Activated T-cell treated with anti-CD3 and anti-CD28 coated beads, Interleukin-2, amount 50 U/mL, for 1 hour (primary cell): Measurements from ENCODE around the gene SPAM1.
"Not testable (repeated sequence)": the region's sequence is repeated elsewhere in the genome, so short reads cannot be mapped to it uniquely, and the experiment has no call there.

Source experiments
- DNase-seq: peaks from one replicate; pipeline ENCODE4 v3.0.0-alpha.2; 2020

Gene SPAM1, protein sequence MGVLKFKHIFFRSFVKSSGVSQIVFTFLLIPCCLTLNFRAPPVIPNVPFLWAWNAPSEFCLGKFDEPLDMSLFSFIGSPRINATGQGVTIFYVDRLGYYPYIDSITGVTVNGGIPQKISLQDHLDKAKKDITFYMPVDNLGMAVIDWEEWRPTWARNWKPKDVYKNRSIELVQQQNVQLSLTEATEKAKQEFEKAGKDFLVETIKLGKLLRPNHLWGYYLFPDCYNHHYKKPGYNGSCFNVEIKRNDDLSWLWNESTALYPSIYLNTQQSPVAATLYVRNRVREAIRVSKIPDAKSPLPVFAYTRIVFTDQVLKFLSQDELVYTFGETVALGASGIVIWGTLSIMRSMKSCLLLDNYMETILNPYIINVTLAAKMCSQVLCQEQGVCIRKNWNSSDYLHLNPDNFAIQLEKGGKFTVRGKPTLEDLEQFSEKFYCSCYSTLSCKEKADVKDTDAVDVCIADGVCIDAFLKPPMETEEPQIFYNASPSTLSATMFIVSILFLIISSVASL

GRCh38 chr7:123924941-123925340 is at the start of gene SPAM1:
Gene SPAM1, plus strand, starts transcription at chr7:123925241. Its CDS starts 28,330 bp downstream, at chr7:123953571.
- DNase-seq: no peak

- DNase-seq: no peak
Observed at GRCh38 chr7:123876557-123877256, 48.3 kb upstream of the SPAM1 start.

- no peak for DNase-seq
Observed at GRCh38 chr7:123879628-123880027, 45.4 kb upstream of the SPAM1 start.

DNA sequence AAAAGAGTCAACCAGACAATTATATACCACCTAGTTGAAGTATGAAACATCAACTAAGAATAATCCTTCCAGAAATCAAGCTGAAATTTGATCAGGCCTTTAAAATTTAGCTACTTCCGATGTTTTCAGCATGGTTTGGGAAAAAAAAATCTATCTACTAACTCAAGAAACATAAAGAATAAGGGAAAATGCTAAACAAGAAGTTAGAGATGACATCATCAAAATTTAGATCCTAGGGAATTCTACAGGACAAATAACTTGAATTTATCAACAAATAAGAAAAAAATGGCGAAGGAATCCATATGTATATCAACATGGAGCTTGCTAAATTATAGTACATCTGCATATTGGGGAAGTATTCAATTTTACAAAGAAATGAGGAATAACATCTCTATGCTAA is 43.7 kb upstream of the SPAM1 start:
- DNase-seq: no peak

- DNase-seq: no peak
Observed at GRCh38 chr7:123883154-123883553, 41.9 kb upstream of the SPAM1 start.

DNA sequence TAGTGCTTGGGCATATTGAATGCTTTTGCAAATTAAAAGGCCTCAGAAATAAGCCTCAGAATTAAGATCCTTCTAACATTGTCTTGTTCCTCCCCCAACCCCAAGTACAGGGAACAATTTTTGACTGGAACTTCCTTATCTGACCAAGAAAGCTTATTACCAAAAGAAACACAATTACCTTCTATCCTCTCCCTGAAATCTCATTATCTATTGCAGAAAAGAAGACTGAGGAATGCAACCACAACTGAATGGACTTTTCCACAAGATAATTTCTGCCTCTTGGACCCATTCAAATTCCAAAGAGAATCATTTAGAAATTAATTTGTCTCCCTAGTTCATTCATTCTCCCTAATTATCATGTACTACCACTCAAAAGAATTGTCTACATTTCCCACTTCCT is 36.8 kb upstream of the SPAM1 start:
- no peak for DNase-seq

- DNase-seq: not testable (repeated sequence)
Observed at GRCh38 chr7:123894753-123895152, 30.3 kb upstream of the SPAM1 start.

DNA sequence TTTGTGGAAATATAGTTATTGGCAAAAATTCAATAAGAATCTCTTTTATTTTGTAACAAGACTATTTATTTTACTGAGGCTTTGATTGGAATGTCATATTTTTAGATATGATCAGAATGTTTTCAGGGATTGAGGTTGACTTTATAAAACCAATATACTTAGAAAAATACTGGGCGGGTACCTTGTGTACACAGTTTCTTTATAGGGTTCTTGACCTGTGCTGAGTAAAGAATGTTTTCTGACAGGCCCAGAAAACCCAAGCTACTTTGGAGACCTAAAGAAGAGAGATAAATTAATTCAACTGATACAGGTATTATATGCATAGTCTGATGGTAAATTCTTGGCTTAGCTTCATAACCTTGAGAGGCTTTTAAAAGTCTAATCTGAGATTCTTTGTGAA is 23.9 kb upstream of the SPAM1 start:
- no peak for DNase-seq

DNA sequence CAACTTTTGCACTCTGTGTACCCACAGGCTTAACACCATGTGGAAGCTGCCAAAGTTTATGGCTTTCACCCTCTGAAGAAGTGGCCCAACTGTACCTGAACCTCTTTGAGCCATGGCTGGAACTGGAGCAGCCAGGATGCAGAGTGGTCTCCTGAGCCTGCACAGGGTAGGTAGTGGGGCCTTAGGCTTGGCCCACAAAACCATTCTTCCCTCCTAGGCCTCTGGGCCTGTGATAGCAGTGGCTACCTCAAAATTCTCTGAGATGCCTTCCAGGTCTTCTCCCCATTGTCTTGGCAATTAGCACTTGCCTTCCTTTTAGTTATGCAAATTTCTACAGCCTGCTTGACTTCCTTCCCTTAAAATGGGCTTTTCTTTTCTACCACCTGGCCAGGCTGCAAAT is 19.3 kb upstream of the SPAM1 start:
- no peak for DNase-seq

GRCh38 chr7:123916240-123916724 is 8.8 kb upstream of the SPAM1 start:
- DNase-seq: no peak

GRCh38 chr7:123917878-123918277 is 7.2 kb upstream of the SPAM1 start:
- DNase-seq: no peak

DNA sequence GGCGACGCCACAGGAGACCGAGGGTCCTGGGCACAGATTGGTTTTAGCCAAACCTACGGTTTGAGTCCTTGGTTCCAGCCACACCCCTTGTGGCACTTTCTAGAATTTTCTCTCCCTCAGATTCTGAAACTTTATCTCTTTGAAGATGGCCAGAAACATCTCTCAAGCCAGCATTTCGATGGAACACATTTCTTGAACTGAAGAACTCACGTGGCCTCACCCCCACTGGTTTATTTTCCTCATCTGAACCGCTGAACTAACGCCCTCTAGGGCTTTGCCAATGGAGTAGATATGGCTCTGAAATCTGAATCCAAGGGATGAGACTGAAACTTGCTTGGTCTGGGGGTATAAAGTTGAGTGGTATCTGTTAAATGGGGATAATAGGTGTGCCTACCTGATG is 6.7 kb upstream of the SPAM1 start:
- DNase-seq: no peak

DNA sequence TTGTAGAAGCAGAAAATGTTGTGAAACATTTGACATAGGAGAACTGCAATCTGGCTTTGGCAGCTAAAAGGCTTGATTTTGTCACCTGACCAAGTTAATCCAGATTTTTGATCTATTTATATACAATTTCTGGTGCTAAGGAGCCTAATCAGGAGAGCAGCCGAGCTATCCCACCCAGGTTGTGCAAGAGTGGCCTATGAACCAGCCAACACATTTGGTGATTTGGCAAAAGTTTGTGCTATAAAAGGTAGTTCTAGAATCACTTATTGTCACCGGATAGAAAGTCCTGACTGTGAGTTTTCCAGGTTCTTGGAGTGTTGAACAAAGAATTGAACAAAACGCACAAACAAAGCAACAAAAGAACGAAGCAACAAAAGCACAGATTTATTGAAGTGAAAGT is 1.4 kb upstream of the SPAM1 start:
- DNase-seq: no peak

- DNase-seq: no peak
Observed at GRCh38 chr7:123929107-123929506, 4.1 kb downstream of the SPAM1 start.

DNA sequence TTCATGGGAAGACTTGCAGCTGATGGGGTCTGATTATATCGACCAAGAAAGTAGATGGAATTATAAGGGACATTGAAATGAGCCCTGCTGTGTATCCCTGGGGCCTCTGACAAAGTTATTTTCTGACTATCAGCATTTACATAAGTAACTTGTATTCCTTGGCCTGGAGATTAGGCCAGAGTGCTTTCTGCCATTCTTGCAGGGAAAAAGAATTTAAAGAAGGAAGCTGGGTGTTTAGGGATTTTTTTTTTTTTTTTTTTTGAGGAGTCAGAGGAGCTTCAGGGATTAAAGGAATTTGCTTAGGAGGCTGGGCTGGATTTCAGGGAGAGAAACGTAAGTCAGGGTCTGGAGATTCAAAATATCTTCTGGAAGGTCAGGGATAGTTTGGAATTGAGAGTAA is 4.6 kb downstream of the SPAM1 start:
- DNase-seq: no peak

DNA sequence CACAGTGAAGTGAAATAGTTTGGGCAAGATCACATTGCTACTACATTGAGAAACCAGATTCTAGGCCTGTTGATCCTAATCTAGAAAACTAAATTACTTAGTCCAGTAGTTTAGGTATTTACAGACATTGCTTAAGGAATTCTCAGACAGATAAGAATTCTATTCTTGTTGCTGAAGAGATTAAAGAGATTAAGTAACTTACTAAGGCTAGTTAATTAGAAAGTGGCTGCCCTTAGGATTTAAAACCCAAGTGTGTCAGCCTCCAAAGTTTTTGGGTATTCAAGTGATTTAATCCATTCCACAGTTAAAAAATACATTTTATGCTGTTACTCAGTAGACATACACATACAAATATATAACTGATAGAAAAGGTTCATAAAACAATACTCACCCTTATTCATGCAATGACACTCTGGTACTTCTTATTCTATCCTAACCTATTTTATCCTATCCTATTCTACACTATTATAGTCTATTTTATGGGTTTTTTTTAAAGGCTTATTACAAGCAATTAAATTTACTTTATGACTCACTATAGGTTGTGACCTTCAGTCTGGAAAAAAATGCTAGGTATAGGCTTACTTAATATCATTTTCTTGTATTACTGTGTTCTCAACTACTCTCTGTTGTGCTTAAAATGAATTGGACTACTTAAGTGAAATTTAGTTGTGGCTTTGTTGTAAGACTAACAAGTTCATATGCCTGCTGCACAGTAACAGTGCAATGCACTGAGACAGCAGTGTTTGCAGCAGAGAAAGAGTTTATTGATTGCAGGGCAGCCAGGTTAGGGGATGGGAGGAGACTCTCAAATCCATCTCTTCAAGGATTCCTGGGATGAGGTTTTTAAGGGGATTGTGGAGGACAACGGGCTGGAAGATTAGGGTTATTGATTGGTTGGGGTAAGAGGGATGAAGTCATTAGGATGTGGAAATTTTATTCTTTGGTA is 10.7 kb downstream of the SPAM1 start:
- DNase-seq: no peak

DNA sequence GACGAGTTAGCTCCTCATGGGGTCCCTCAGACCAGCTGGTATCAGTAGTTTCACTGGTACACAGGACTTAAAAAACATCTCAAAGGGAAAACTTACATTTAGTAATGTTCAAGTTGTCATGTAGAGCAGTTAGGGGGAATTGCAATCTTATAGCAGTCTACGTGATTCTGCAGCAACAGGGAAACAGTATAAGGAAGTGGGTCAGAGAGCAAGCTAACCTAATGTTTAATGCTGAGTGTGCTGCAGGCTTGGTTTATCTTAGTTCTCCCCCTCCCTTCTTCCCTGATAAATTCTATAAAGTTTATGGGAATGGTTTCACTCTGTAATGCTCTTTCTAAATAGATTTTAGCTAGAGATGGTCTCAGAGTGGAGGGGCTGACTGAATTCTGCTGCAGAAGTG is 11.3 kb downstream of the SPAM1 start:
- no peak for DNase-seq

DNA sequence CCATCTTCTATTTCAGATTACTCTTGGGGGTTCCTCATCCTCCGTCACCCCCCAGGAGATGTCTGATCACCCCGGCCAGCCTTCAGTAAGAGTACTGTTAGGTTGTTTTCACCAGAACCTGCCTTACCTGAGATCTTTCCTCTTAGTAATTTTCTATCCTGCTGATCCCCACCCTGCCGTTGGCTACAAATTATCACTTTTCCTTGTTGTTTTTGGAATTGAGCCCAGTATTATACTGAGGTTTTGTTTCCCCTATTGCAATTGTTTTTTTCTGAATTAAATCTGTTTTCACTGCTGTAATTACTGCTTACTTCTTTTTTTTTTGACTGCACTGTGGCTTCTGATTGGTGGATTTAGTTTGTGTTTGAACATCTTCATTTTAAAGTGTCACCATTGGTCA is 14.7 kb downstream of the SPAM1 start:
- no peak for DNase-seq

- no peak for DNase-seq
Observed at GRCh38 chr7:123941391-123942180, 16.5 kb downstream of the SPAM1 start.

DNA sequence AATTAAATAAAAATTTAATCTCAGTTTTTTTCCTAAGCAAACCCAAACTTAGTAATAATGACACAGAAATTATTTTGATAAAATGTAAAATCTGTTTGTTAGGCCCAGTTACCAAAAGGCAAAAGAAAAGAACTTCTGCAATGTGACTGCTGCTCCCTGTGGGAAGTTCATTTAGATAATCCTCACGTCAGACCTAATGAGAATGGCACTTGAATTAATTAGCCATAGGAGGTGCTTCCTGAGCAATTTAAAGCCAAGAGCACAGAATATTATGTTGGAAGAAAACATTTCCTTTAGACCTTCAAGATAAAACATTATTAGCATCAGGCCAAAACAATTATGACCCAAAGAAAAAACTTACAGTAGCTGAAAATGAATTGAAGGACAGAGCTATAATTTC is 19.4 kb downstream of the SPAM1 start:
- DNase-seq: no peak

- no peak for DNase-seq
Observed at GRCh38 chr7:123945938-123946337, 20.9 kb downstream of the SPAM1 start.

DNA sequence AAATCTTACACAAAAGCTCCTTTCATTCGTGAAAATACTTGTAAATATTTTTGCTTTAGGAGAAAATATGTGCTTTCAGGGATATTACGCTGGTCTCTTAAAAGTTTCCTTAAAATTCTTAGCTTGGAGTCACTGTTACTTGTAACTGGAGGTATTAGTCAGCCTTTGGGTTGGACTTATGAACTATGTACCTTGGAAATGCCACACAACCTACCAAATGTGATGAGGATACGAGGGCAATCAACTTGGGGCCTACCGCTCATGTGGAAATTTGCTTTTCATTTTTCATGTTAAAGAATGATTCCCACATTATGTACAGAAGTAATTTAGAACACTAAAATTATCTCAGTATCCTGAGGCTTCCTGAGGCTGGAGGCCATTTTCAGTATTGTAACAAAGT is 23.1 kb downstream of the SPAM1 start:
- DNase-seq: no peak
